NCI-H146 treated with DMSO at 0.1 percent for 48 hours (cell line): ENCODE results near the gene FBXL2.
"Not testable (repeated sequence)": the region's sequence is repeated elsewhere in the genome, so short reads cannot be mapped to it uniquely, and the experiment has no call there.

Experiments
- DNase-seq: peaks from one replicate; lab custom pipeline; 2025; ENCODE audit not compliant: unreplicated experiment; lab: John Stamatoyannopoulos, UW

FBXL2 gene

DNA sequence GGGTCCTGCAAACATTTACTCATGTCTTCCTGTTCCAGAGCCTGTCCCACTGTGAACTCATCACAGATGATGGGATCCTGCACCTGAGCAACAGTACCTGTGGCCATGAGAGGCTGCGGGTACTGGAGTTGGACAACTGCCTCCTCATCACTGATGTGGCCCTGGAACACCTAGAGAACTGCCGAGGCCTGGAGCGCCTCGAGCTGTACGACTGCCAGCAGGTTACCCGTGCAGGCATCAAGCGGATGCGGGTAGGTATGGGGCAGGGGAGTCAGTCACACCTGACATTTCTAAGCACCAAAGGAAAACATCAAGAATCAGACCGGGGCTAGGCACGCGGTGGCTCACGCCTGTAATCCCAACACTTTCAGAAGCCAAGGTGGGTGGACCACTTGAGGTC is 106.7 kb downstream of the FBXL2 start:
- no peak for DNase-seq

DNA sequence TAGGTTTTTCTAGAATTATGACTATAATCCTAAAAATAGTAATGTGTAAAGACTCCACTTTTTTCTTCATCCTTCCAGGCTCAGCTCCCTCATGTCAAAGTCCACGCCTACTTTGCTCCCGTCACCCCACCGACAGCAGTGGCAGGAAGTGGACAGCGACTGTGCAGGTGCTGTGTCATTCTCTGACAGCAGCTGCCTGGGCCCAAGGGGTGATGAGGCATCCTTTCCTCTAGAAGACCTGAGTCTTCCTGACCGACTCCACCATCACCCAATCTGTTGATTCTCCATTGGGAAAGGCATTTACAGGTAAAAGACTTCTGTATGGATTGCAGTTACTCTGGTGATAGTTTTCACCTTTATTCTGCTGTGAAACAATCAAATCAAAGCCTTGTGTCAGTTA is 108.2 kb downstream of the FBXL2 start:
- no peak for DNase-seq

DNA sequence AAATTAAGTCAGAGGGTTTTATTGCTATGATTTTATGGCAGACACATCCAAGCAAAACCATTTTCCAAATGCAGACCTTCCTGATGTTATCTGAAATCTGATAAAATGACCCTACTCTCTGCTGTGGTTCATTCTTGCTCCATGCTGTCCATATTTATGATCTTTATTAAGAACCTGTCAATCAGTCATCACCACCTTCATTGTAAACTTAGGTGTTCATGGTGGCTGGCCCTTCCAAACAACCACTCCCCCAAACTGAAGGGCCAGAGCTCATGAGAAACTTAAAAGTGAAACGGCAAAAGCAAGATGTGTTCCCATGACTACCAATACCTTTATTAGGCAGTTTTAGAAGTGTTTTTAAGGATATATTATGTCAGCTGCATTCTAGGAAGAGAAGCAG is 109.4 kb downstream of the FBXL2 start:
- no peak for DNase-seq

DNA sequence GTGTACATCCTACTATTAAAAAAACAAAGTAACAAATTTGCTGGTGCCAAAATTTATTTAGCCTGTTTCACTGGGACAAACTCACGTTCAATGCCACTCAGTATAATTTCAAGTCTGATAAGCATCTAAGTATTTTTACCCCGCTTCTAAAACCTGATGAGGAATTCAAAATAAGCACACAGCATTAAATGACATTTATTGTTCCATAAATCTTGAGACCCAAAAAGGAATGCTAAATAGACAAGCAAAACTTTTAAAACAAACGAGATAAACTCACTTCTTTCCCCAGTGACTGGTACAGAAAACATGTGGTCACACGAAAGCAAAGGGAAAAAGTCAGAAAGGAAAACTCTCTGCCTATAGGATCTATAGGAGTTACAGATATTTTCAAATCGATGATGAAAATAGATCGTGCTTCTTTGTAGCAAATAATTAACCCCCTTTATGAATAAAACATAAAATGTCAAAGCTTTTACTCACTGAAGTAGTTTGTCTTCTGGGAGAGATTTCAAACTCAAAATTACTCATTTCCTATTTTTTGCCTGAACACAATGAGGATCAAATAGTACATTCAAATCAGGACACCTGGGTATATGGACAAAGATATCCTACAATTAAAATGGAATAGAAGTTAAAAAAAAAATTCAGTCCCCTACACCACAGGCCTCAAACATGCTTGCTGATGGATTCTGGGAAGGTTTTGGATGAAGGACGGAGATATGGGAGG is 111.3 kb downstream of the FBXL2 start:
- no peak for DNase-seq

DNA sequence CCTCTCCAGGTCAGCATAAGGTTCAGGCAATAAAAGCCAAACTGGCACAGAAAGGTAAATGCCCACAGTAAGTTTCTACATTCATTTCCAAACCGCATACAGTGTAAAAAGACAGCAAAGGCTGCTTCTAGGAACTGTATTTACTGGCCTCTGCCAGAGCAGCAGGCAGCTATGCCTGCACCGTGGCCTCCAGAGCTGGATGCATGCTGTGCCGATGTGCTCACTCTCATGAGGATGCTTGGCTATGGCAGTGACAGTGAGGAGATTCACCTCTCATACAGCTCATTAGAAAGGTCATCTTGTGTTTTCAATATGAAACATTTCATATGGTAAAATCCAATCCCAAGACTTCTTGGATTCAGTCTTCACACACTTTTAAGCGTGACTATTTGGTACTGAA is 112.7 kb downstream of the FBXL2 start:
- no peak for DNase-seq

DNA sequence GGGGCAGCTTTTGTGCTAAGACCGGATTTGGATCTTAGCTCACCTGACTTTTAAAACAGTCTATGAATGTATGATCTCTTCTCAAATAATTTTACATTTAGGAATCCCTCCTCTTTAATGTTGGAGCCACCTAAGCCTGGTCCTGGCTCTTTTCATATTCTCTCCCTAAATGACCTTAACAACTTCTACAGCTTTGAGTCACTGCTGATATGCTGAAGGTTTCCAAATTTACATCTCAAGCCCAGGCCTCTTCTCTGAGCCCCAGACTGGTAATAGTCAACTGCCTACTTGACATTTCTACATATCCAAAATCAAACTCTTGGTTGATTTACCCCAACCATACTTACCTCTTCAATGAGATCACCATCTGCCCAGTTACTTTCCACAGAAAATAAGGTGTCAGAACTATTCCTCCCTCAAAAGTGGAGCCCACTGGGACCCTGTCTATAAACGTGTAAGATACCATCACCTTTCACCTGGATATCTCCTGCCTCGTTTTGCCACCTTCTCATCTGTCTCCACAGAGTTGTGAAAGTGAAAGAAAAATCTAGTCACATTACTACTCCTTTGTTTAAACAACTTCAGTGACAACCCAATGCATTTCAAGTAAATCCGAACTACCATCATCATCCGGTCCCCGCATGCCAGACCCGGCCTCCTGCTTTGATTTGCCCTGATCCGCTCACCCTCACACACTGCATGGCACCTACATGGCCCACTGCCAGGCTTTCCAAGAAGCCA is 114.2 kb downstream of the FBXL2 start:
- DNase-seq = no peak

DNA sequence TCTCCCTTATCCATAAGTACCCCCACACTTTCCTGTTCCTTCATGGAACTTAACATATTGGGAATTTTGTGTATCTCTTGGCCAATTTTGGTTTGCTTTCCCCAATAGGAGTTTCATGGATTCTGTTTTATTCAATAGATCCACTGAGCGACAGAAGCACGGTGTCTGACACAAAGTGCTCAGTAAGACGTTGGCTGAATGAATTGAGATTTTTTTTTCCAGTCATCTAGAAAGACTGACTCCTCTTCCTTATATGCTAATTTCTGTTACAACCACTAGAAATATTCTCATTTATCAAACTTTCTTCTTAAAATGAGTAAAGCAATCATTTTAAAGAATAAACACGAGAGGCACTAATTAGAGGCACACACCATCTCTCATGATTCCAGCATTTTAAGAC is 114.9 kb downstream of the FBXL2 start:
- DNase-seq = no peak

DNA sequence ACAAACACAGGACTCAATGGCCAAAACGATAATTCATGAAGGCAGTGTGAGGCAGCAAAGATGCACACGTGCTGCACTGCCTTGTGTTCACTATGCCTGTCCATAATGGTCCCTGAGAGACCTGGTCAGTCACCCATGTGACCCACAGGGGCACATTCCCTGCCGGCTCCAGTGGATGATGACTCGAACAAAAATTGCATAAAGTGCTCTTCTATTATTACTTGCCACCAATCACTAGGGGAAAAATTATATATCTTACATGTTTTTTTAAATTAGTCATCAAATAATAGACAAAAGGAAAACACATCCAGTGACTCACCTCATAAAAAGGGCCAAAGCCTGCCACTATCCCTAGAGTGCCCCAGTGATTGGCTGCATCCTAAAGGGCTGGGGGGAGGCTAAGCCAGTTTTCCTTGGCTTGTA is 115.5 kb downstream of the FBXL2 start:
- DNase-seq = no peak

DNA sequence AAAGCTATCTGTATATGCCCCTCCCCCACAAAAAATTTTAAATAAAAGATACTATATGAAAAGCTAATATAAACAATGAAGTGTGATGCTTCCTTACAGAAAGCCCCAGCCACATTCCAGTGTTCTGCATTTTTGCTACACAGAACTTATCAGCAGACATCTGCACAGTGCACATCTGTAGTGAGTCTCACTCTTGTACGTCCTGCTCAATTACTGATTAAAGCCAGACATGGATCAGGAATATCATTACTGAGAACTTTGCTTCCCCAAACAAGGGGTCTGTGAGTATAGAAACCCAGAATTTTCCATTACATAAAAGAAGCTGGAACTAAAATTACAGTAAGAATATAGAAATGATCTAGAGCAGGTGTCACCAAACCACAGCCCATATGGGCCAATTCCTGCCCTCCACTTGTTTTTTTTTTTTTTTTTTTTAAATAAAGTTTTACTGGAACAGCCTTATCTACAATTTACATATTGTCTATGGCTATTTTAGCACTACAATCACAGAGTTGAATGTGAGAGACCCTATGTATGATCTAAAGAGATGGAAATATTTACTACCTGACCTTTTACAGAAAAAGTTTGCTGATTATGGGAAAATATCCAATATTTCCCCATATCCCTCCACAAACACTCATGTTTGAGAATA is 117.3 kb downstream of the FBXL2 start:
- DNase-seq = no peak

DNA sequence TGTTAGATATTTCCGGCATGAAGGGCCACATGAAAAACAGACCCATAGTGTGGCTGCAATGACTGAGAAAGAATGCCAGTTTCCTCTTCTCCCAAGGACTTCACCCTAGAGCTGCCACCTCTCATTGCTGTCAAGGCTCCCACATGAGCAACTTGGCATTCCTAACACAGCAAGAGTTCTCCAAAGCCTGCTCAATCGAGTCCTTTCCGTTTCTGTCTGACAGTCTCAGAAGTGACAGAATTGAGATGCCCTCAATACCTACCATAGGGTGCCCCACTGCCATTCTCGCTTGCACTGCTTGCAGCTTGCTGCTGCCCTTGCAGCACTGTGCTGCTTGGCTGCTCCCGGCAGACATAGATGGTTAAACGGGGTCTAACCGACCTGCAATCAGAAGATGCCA is 118.7 kb downstream of the FBXL2 start:
- DNase-seq = no peak

DNA sequence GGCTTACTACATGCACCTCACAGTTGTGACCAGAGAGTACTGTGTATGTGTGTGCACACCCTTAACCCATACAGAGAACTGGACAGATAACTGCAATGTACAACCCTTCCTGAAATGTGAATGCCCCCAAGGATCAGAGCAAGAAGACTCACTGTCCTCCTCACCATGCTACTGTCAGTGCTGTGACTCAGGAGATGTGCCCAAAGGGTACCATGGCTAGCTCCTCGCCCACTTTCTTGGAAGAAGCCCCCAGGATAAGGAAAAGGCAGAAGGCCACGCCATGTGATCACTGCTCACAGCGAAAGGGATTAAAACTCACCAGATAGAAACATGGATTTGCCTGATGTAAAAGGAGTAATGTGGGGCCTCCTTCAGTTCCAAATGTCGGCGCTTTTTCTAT is 121.2 kb downstream of the FBXL2 start:
- DNase-seq = no peak

DNA sequence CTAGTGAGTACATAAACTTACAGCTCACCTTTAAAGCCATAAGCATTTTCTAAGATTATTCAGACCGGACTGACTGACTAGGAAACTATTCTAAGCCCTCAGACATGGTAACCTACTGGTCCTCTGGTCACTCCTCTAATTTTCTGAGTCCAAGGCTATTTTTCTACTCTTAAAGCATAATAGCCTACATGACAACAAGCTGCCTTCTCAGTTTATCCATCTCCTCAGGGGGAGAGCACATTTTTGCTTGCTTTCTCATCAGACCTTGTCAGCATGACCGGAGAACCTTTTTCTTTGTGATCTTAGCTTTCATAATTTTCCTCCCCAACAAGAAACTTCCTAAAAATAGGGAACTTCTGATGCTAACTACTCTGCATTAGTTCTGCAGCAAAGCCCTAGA is 124.5 kb downstream of the FBXL2 start:
- DNase-seq = no peak

DNA sequence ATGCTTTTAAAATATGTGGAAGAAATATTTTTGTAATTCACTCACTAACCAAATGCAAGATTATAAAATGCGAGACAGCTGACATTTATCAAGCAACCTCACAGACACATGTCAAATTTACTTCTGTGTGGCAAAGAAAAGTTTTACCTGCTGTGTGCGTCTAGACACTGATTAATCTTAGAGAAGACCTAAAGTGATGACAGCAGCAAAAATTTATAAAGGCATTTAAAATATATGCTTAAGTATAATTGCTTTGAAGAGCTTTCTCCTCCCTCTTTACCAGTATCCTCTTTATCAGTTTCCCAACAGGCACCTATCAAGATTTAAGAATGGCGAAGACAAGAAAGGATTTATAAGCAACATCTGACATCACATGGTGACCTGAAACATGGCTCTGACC is 125.7 kb downstream of the FBXL2 start:
- no peak for DNase-seq

DNA sequence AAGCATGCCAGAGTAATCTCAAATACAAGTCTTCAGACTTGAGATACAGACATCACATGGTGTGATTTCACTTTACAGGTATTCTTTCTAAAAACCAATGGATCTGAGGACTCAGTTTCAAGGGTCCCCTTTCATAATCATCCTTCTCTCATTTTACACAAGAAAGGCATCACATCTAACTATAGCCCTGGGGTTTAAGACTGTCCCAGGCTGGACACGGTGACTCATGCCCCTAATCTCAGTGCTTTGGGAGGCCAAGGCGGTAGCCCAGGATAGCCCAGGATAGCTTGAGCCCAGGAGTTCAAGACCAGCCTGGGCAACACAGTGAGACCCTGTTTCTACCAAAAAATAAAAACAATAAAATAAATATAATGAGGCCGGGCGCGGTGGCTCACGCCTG is 126.5 kb downstream of the FBXL2 start:
- DNase-seq = no peak

DNA sequence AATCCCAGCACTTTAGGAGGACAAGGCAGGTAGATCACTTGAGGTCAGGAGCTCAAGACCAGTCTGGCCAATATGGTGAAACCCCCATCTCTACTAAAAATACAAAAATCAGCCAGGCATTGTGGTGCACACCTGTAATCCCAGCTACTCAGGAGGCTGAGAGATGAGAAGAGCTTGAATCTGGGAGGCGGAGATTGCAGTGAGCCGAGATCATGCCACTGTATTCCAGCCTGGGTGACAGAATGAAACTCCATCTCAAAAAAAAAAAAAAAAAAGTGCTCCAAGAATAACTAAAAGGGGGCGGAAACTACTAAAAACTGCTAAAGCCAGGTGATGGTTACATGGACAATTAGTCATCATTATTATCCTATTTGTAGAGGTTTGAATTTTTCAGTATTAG is 133.6 kb downstream of the FBXL2 start:
- DNase-seq = not testable (repeated sequence)

DNA sequence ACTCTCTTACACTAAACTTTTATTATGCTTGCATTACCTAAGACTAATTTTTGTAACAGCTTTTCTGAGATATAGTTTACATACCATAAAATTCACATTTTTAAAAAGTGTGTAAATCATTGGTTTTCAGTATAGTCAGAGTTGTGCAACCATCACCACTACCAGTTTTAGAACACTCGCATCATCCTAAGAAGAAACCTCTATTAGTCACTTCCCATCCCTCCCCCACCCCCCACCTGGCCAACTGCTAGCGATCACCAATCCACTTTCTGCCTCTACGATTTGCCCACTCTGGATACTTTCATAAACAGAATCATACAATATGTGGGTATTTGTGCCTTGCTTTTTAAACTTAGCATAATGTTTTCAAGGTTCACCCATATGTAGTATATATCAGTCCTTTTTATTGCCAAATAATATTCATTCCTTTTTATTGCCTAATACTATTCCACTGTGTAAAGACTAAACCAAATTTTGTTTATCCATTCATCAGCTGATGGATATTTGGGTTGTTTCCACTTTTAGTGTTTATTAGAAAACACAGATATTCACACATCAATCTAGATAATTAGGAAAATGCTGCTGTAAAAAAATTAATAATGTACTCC is 139.9 kb downstream of the FBXL2 start:
- DNase-seq = no peak

DNA sequence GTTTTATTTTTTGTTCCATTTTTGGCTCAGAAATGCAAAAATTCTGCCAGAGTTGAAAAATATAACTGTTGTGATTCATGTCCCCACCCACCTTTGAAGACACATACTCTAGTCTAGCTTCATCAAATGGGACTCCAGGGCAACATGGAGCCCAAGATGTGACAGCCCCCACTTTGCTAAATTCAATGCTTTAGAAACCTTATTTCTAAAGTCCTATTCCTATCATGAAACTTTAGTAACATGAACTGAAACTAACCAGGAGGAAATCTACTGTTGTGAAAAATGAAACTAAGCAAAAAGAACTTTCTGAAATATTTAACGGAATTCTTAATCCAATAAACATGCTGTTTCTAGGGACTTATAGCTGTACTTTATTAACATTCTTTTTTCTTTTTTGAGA is 142.7 kb downstream of the FBXL2 start:
- no peak for DNase-seq

DNA sequence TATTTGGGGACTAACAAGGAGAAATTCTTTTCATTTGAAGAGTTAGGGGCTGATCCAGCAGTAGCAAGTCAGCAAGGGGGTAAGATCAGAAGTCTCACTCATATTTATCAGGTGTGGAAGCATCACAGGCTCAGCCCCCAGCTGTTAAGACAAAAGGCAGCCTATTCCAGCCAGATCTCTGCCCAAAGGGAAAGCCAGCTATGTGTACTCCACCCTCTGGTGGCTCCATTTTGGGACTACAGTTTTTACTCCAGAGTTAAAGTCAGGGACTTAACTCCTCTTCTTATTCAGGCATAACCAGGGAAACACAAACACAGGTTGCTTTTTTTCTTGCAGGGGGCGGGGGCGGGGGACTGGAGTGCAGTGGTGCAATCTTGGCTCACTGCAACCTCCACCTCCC is 143.7 kb downstream of the FBXL2 start:
- DNase-seq = no peak

DNA sequence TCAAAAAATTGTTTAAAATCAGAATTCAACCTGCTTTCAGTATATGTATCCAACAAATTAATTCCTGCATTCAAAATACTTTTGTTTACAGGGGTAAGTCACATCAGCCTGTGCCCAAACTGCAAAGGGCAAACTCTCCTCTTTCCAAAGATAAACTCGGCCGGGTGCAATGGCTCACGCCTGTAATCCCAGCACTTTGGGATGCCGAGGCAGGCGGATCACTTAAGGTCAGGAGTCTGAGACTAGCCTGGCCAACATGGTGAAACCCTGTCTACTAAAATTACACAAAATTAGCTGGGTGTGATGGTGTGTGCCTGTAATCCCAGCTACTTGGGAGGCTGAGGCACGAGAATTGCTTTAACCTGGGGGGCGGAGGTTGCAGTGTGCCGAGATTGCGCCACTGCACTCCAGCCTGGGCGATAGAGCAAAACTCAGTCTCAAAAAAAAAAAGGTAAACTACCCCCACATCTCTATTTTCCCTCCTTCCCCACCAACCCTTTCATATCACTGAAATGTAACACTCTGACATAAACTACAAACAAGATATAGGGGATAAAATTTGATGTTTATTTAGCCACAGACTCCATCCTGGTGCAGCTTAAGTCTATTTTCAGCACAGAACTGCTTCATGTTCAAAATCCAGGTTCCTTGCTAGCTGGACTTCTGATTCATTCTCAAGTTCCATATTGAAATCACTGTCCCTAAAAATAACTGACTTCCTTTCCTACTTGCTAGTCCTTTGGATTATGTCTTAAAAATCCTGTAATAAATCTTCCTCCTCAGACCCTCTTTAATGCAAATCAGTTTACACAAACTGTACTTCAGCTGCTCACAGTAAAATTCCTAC is 147.6 kb downstream of the FBXL2 start:
- no peak for DNase-seq

DNA sequence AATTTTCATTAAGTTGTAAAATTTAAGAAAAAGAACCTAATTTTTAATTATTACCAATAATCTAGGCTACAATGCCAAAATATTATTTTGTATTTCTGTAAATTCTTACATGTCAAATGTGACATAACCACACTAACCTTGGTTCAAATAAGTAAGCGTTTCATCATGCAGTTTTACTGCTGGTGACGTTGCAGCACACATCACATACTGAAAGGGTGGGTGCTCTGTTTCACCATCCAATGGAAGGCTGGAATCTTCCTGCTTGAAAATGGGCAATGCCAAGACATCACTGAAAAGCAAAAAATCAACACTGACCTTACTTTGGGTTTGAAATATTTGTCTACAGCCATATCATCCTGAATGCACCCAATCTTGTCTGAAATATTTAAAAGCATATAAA is 148.2 kb downstream of the FBXL2 start:
- DNase-seq = no peak

DNA sequence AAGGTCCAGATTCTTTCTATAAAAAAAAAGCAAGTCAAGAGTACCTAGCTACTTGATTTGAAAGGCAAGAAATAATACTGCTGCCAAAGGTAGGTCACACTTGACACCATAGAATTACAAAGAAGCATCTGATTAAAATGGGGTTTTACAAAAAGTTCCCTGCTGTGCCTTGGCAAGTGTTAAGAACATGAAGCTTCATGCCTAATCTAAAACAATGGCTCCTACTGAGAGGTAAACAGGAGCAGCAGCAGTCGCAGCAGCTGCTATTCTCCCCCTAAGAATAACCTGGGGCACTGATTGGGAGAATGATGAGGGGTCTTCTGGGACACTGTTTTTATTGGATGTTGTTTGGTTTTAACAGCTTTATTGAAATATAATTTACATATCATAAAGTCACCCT is 148.8 kb downstream of the FBXL2 start:
- DNase-seq = peak; percentile 89
